Iris pigment epithelial cell (primary cell): ENCODE results near the gene PATZ1.

ENCODE experiments used
- DNase-seq: peaks from one replicate; pipeline ENCODE4 v3.0.0-alpha.2; 2011; ENCODE audit warnings: low read depth

Gene PATZ1

GRCh38 chr22:31313366-31314147 lies 32.6 kb downstream of the PATZ1 start:
- peak; percentile 48 for DNase-seq

GRCh38 chr22:31308181-31308580 lies 38.0 kb downstream of the PATZ1 start:
- DNase-seq, result no peak

- no peak for DNase-seq
Observed at GRCh38 chr22:31305194-31305593, 41.0 kb downstream of the PATZ1 start.

GRCh38 chr22:31302537-31302936 lies 43.6 kb downstream of the PATZ1 start:
- DNase-seq, result no peak

- DNase-seq, result no peak
Observed at GRCh38 chr22:31302006-31302405, 44.1 kb downstream of the PATZ1 start.

GRCh38 chr22:31300896-31301295 lies 45.2 kb downstream of the PATZ1 start:
- no peak for DNase-seq

- DNase-seq, result peak; percentile 77
Observed at GRCh38 chr22:31295831-31296657, 50.1 kb downstream of the PATZ1 start.

GRCh38 chr22:31295360-31295759 lies 50.8 kb downstream of the PATZ1 start:
- no peak for DNase-seq

GRCh38 chr22:31292236-31292989 lies 53.7 kb downstream of the PATZ1 start, which contains the start of gene PIK3IP1:
Gene PIK3IP1, minus strand, starts transcription at chr22:31292488. Its CDS starts 144 bp downstream, at chr22:31292344.
- peak; percentile 95 for DNase-seq

- peak; percentile 45 for DNase-seq
Observed at GRCh38 chr22:31291481-31292235, 54.5 kb downstream of the PATZ1 start.

- peak; percentile 97 for DNase-seq
Observed at GRCh38 chr22:31290494-31291471, 55.4 kb downstream of the PATZ1 start.

- no peak for DNase-seq
Observed at GRCh38 chr22:31289344-31289743, 56.8 kb downstream of the PATZ1 start.

- DNase-seq, result no peak
Observed at GRCh38 chr22:31288496-31289240, 57.5 kb downstream of the PATZ1 start.

- no peak for DNase-seq
Observed at GRCh38 chr22:31287818-31288495, 58.2 kb downstream of the PATZ1 start.

GRCh38 chr22:31286360-31287255 lies 59.5 kb downstream of the PATZ1 start:
- peak; percentile 65 for DNase-seq

- DNase-seq, result no peak
Observed at GRCh38 chr22:31284281-31285155, 61.6 kb downstream of the PATZ1 start.
